Middle frontal gyrus (tissue), 1 donor: ENCODE data around the gene PDE7B.

Source experiments
- DNase-seq: peaks from one replicate; pipeline ENCODE4 v3.0.0-alpha.2; 2015; ENCODE audit warnings: low spot score; ENCODE audit errors: extremely low spot score

PDE7B gene

GRCh38 chr6:135922746-135923145 lies 71.2 kb downstream of the PDE7B start:
- no peak for DNase-seq

- no peak for DNase-seq
Observed at GRCh38 chr6:135932651-135933050, 81.2 kb downstream of the PDE7B start.

- no peak for DNase-seq
Observed at GRCh38 chr6:135935941-135936601, 84.6 kb downstream of the PDE7B start.

- no peak for DNase-seq
Observed at GRCh38 chr6:135936606-135937005, 85.1 kb downstream of the PDE7B start.

- DNase-seq = no peak
Observed at GRCh38 chr6:135937106-135937505, 85.6 kb downstream of the PDE7B start.

GRCh38 chr6:135938576-135939207 lies 87.2 kb downstream of the PDE7B start:
- no peak for DNase-seq

- DNase-seq = no peak
Observed at GRCh38 chr6:135939208-135939591, 87.7 kb downstream of the PDE7B start.

- DNase-seq = no peak
Observed at GRCh38 chr6:135940616-135941167, 89.2 kb downstream of the PDE7B start.

- no peak for DNase-seq
Observed at GRCh38 chr6:135941275-135942025, 89.9 kb downstream of the PDE7B start.

- no peak for DNase-seq
Observed at GRCh38 chr6:135944120-135944519, 92.6 kb downstream of the PDE7B start.

- DNase-seq = no peak
Observed at GRCh38 chr6:135946674-135947073, 95.2 kb downstream of the PDE7B start.

GRCh38 chr6:135950669-135951068 lies 99.2 kb downstream of the PDE7B start:
- no peak for DNase-seq

- DNase-seq = no peak
Observed at GRCh38 chr6:135951169-135951568, 99.7 kb downstream of the PDE7B start.

- no peak for DNase-seq
Observed at GRCh38 chr6:135953818-135954217, 102.3 kb downstream of the PDE7B start.

GRCh38 chr6:135955099-135955498 lies 103.6 kb downstream of the PDE7B start:
- DNase-seq = no peak

GRCh38 chr6:135962731-135963130 lies 111.2 kb downstream of the PDE7B start:
- DNase-seq = no peak

- DNase-seq = no peak
Observed at GRCh38 chr6:135970750-135971149, 119.2 kb downstream of the PDE7B start.

GRCh38 chr6:135971351-135971750 lies 119.8 kb downstream of the PDE7B start:
- no peak for DNase-seq

- no peak for DNase-seq
Observed at GRCh38 chr6:135972150-135972549, 120.6 kb downstream of the PDE7B start.

- DNase-seq = no peak
Observed at GRCh38 chr6:135972586-135972985, 121.1 kb downstream of the PDE7B start.

- DNase-seq = no peak
Observed at GRCh38 chr6:135974426-135974825, 122.9 kb downstream of the PDE7B start.

- DNase-seq = no peak
Observed at GRCh38 chr6:135976585-135976984, 125.1 kb downstream of the PDE7B start.
